ENCODE results near the gene SEMA5B.

Gene SEMA5B

GRCh38 chr3:122942937-122943827 is 84.4 kb downstream of the SEMA5B start:
- peak; percentile 73 for DNase-seq (ENCODE audit: low spot score)

- DNase-seq (ENCODE audit: low spot score) = no peak
These were observed 85.3 kb downstream of the SEMA5B start for GRCh38 chr3:122942239-122942638.

DNA sequence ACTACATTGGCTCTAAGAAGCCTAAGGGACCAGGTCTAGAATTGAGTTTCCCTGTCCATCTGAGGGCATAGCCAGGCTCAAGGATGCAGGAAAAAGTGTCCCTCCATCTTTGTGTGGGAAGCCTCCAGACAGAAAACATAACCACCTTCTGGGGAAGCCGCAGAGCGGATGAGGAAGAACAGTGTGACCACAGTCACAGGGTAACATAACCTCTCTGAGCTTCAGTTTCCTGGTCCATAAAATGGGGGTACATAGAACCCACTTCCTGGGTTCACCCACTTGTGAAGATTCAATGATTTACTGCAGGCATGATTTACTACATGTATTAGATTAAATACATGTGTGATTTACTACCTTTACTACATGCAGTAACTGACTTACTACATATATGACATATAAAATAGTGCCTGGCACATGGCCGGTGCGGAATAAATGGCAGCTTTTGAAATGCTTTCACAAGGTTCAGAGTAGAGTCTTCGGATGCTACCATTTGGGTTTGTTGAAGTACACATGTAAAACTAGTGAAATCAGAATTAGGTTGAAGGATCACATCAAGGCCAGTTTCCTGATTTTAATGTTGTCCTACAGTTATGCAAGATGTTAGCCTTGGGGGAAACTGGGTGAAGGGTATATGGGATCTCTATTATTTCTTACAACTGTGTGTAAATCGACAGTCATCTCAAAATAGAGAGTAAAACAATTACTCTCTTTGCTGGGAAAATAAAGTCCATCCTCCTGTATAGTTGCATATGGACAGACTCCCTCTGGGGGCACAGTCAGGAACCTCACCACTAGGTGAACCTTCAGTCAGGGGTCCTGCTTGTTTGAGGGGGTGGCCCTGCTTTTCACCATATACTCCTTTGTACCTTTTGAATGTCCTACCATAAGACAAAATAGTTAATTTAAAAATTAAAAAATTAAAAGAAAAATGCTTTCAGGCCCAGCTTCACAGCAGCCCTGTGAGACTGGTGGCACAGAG is 86.0 kb downstream of the SEMA5B start:
- DNase-seq (ENCODE audit: low spot score) = no peak

GRCh38 chr3:122940628-122941086 is 86.9 kb downstream of the SEMA5B start:
- DNase-seq (ENCODE audit: low spot score) = no peak

DNA sequence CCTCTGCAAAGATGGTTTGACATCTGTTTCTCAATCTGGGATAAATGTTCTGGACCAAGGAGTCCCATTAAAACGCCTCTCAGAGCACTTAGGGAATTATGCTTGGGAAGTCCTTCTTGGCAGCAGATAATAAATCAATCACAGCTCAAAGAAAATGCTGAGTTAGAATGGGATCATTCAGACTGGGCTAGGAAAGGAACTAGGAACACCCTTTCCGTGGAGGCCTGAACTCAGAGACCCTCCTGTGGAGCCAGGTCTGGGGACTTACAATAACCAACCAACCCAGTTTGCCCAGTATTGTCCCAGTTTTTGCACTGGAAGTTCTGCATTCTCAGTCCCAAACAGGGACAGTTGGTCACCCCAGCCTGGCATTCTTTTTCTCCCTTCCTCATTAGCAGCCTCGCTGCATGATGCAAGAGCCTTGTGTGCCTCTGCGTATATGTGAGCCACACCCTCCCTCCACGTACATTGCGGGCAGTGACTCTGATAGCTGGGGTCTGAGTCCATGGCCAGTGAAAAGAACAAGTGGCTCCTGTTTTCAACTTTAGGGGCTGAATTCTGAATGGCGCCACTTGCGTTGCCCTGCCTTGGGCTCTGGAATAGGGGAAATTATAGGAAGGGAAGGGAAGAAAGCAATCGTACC is 88.7 kb downstream of the SEMA5B start:
- no peak for DNase-seq (ENCODE audit: low spot score)

DNA sequence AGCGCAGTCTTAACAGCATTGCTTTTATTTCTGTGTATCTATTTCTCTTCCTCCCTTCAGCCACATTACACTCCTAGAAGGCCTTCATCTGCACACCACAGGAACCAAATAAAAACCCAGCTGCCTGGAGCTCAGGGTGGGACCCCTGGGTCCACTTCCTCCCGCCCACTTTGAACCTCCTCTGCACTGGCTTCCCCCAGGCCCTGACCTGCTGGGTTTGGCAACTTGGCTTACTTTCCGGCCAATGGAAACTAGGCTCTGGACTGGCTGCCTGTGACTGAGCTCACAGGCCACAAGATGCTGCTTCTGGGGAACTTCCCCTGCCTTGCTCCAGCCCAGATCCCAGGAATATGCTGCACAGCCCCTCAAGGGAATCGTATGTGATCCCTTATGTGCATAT is 89.8 kb downstream of the SEMA5B start:
- DNase-seq (ENCODE audit: low spot score) = no peak

- DNase-seq (ENCODE audit: low spot score) = no peak
These were observed 90.6 kb downstream of the SEMA5B start for GRCh38 chr3:122936986-122937385.

GRCh38 chr3:122936335-122936734 is 91.2 kb downstream of the SEMA5B start:
- DNase-seq (ENCODE audit: low spot score) = no peak

DNA sequence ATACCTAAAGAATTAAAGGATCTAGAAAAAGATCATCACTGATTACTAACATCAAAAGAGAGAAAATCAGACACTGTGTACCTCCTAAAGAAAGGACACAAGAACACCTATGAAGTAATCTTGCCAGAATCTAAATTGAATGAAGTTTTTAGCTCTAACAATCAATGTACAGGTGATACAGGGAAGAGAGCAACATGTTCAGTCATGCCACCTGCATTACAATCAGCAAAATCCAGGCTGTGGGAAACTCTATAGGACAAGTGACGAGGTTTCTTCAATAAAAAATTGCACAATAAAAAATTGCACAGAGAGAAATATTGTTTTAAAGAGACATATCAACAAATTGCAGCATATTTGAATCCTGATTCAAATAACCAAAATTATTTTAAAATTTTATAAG is 93.3 kb downstream of the SEMA5B start:
- DNase-seq (ENCODE audit: low spot score) = no peak

DNA sequence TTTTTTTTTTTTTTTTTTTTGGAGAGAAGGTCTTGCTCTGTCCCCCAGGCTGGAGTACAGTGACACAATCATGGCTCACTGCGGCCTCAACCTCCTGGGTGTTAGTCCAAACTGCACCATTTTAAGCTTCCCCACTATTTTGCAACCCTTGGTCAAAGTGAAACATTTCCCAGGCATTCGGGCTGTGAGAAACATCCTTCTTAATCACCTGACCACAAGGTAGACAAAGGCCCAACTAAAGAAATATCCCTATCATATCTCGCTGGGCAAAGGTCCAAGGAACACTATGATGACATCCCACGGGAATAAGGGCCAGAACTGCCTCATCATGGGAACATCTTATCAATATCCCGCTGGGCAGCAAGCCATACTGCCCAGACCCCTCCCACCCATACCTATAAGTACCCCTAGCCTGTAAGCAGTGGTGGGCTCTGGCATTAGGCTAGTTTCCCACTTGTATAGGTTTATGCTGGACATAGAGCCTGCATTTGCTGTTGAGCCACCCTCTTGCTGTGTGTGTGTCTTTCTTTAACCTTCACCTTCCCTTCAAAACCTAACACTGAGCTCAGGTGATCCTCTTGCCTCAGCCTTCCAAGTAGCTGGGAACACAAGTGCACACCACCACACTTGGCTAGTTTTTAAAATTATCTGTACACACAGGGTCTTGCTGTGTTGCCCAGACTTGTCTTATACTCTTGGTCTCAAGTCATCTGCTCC is 95.2 kb downstream of the SEMA5B start:
- no peak for DNase-seq (ENCODE audit: low spot score)

GRCh38 chr3:122931636-122932035 is 95.9 kb downstream of the SEMA5B start:
- DNase-seq (ENCODE audit: low spot score) = no peak

DNA sequence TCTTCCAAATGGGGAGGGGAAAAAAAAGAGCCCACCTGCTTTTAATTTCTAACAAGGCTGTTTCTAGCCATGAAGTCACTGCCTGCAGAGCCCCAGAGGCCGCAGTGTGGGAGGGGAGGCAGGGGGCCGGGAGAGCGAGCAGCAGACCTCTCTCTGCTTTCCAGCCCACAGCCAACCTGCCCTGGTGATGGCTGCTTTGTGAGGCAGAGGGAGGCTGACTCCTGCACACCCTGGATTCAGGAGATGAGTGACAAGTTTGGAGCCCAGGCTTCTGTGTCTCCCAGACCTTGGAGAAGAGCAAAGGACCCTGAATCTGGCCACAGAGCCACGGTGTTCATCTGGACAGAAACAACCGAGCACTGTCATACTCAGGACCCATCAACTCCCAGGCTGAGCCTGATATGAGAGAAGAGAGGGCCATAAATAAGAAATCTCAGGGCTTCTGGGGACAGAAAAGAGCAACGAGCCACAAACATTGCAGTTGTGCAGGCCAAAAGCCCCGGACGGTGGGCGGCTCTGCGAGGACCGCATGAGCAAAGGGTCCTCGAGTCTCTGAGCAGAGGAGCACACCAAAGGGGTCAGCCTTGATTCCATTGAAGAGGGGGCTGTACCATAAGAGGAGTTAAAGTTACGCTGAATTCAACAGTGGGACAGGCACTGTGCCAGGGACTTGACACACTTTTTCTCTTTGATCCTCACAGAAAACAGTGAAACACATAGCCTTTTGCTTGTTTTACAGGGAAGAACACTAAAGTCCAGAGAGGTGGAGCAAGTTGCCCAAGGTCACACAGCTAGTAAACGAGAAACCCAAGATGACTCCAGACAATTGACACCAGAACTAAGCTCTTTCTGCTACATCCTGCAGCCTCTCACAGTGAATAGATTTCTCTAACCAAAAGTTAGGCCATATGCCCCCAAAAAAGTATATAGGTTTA is 97.2 kb downstream of the SEMA5B start:
- DNase-seq (ENCODE audit: low spot score) = no peak

DNA sequence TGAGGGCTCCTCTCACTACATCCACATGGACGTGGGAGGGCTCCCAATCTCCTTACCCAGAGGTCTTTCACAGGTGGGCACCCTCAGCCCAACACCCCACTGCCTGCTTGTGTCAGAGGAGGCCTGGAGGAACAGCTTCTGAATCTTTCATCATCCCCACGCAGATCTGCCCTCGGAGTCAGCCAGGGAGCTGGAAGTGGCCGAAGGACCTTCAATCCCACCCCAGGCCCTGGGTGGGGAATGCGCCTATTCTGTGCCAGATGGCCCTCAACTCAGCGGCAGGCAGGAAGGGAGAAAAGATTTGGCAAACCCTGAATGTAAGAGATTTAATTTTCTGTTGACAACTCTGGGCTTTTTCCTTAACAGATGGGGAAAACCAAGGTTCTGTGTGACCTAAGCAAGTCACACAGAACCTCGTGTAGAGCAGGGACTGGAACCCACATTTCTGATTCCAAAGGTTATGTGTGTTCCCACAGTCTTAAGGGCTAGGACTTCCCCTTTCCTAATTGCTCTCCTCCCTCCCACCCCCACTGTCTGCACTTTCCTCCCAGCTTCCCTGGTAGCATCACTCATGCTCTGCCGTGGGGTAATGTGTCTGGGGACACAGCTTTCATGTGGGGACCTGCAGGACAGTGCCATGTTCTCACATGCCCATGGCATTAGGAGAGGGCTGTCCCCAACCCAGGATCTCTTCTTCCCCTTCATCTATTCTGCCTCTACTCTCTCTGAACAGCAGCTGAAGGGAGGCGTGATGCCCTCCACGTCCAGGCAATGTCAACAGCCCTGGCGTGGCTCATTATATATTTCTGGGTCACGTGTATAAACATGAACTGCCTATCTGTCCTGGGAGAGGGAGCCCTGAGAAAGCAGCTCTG is 98.1 kb downstream of the SEMA5B start:
- DNase-seq (ENCODE audit: low spot score) = no peak

- DNase-seq (ENCODE audit: low spot score) = no peak
These were observed 99.0 kb downstream of the SEMA5B start for GRCh38 chr3:122928396-122929187.

DNA sequence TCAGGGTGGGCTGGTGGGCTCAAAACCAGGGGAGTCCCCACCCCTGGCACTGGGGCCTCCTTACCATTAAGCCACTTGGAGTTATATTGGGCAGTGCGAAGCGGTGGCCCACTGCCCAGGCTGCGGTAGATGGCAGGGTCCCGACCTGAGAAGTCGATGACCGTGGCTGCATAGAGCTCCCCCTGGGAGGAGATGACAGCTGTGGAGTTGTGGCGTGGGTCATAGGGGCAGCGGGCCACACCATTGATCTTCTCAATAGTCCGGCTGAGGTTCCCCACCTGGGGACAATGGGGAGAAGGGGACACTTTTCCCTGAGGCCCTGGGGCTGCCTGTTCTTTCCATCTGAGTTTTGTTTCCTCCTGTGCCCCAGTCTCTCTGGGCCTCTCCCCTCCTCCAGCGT is 99.8 kb downstream of the SEMA5B start:
- no peak for DNase-seq (ENCODE audit: low spot score)

- DNase-seq (ENCODE audit: low spot score) = no peak
These were observed 100.8 kb downstream of the SEMA5B start for GRCh38 chr3:122926811-122927210.

DNA sequence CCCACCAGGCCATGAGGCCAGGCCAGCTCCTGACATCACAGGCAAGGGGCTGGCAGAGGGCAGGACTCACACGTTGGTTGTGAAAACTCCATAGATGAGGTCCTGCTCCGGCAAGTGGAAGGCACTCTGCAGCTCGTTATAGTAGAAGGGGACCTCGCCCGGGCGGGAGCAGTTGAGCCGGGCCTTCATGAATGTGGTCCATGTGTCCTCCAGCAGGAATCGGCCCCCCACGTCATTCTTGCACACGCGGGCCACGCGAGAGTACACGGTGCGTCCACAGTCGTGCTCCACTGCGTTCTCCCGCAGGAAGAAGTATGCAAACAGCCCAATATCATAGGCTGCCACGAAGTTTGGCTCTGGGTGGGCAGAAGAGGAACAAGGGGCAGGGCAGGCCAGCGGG is 101.2 kb downstream of the SEMA5B start:
- DNase-seq (ENCODE audit: low spot score) = no peak

GRCh38 chr3:122925756-122926155 is 101.8 kb downstream of the SEMA5B start:
- DNase-seq (ENCODE audit: low spot score) = no peak

DNA sequence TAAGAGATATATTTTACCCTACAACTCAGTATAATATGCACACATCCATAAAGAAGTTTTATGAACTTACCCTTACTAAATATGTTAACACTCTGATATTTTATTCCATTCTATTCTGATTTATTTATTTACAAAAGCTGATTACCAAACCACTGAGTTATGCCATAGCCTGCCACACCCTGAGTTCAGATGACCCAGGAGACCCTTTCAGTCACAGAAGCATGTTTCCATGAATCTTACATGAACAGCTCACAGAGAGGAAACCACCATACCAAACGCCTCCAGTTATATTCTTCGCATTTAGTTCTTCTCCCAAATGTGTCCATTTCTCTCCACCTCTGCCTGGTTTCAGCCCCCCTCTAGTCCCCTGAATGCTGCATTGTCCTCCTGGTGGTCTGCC is 103.5 kb downstream of the SEMA5B start:
- no peak for DNase-seq (ENCODE audit: low spot score)
